ENCODE results near the gene CAMK2N1.

CAMK2N1 gene

GRCh38 chr1:20505488-20505887 lies 19.5 kb upstream of the CAMK2N1 start:
- Histone ChIP-seq H3K27me3 (ENCODE audit: low read depth, low read length) (no peaks in the 10 kb centered on the region), H3K4me2 (ENCODE audit: low read length) (no peak overlapping the region), H2AFZ (ENCODE audit: low read depth, low read length) (no peak overlapping the region), H3K4me1 (ENCODE audit: low read length) (peaks cover 3% of the 10 kb centered on the region; the same call in 1 of the 2 replicates), H3K27ac (ENCODE audit: low read length) (no peak overlapping the region), H3K9ac (ENCODE audit: low read length) (no peak overlapping the region), H3K79me2 (ENCODE audit: low read length) (peaks cover 24% of the 10 kb centered on the region), H3K36me3 (replicated peaks; ENCODE audit: low read depth, low read length) (no peaks in the 10 kb centered on the region), H4K20me1 (ENCODE audit: insufficient read depth, low read length) (no peaks in the 10 kb centered on the region), H3K9me3 (ENCODE audit: insufficient read depth, low read length) (no peaks in the 10 kb centered on the region), H3K4me3 (ENCODE audit: low read length) (no peak overlapping the region)
- TF ChIP-seq CTCF (IDR thresholded peaks at IDR 0.05; ENCODE audit: low read depth, low read length) (no peak), EZH2phosphoT487 (IDR thresholded peaks at IDR 0.05; ENCODE audit: low read depth) (no peak)

DNA sequence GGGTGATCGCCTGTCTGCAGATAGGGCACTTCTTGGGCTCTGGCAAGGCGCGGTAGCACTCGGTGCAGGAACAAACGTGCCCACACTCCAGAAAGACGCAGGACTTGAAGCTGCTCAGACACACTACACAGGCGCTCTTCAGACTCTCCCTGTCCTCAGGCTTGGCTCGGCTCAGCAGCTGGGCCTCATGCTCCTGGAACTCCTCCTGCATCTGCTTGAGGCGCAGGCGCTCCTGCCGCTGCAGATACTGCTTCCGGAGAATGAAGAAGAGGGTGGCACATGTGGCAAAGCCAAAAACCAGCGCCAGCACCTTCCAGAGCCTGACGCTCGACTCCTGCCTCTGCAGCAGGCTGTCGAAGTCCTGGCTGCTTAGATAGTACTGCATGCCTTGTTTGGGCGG lies 14.7 kb upstream of the CAMK2N1 start:
- Histone ChIP-seq H3K79me2 (ENCODE audit: low read length) (peaks cover 6% of the 10 kb centered on the region), H3K9ac (ENCODE audit: low read length) (no peak overlapping the region), H2AFZ (ENCODE audit: low read depth, low read length) (no peak overlapping the region), H3K9me3 (ENCODE audit: insufficient read depth, low read length) (no peaks in the 10 kb centered on the region), H3K4me2 (ENCODE audit: low read length) (no peak overlapping the region), H3K4me3 (ENCODE audit: low read length) (no peak overlapping the region), H3K4me1 (ENCODE audit: low read length) (peaks cover 3% of the 10 kb centered on the region; the same call in 1 of the 2 replicates), H3K27ac (ENCODE audit: low read length) (no peak overlapping the region), H4K20me1 (ENCODE audit: insufficient read depth, low read length) (no peaks in the 10 kb centered on the region), H3K36me3 (replicated peaks; ENCODE audit: low read depth, low read length) (peaks cover 5% of the 10 kb centered on the region), H3K27me3 (ENCODE audit: low read depth, low read length) (no peaks in the 10 kb centered on the region)
- TF ChIP-seq EZH2phosphoT487 (IDR thresholded peaks at IDR 0.05; ENCODE audit: low read depth) (no peak), CTCF (IDR thresholded peaks at IDR 0.05; ENCODE audit: low read depth, low read length) (no peak)

- H3K27ac ChIP-seq (ENCODE audit: low read length): no peak overlapping the region
- H3K36me3 ChIP-seq (replicated peaks; ENCODE audit: low read depth, low read length): peaks cover 5% of the 10 kb centered on the region
- H3K4me3 ChIP-seq (ENCODE audit: low read length): no peak overlapping the region
- H4K20me1 ChIP-seq (ENCODE audit: insufficient read depth, low read length): no peaks in the 10 kb centered on the region
- peaks cover under 1% of the 10 kb centered on the region for H3K79me2 ChIP-seq (ENCODE audit: low read length)
- no peak overlapping the region for H2AFZ ChIP-seq (ENCODE audit: low read depth, low read length)
- no peaks in the 10 kb centered on the region for H3K27me3 ChIP-seq (ENCODE audit: low read depth, low read length)
- H3K9ac ChIP-seq (ENCODE audit: low read length): no peak overlapping the region
- TF ChIP-seq EZH2phosphoT487 (IDR thresholded peaks at IDR 0.05; ENCODE audit: low read depth) (no peak), CTCF (IDR thresholded peaks at IDR 0.05; ENCODE audit: low read depth, low read length) (no peak)
- peaks cover 3% of the 10 kb centered on the region; the same call in 1 of the 2 replicates for H3K4me1 ChIP-seq (ENCODE audit: low read length)
- no peak overlapping the region for H3K4me2 ChIP-seq (ENCODE audit: low read length)
- no peaks in the 10 kb centered on the region for H3K9me3 ChIP-seq (ENCODE audit: insufficient read depth, low read length)
These were observed 13.7 kb upstream of the CAMK2N1 start for GRCh38 chr1:20499718-20500117.

DNA sequence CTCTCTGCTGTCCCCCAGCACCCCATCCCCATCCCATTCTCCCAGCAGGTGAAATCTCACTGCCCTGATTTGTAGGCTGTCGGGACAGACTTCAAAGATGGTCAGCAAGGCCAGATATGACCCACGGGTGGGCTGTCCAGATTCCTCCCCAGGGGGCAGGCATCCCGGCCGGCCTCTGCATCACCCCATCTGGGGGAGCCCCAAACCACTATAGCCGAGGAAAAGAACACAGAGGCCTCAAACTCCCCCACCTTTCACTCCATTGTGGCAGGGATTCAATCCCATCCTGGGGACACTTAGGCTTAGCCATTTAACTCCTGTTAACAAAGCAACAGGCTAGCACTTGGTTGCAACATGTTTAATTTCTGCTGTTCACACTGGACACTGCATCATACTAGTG lies 13.1 kb upstream of the CAMK2N1 start:
- no peaks in the 10 kb centered on the region for H3K27me3 ChIP-seq (ENCODE audit: low read depth, low read length)
- H3K4me3 ChIP-seq (ENCODE audit: low read length): no peak overlapping the region
- no peak overlapping the region for H3K9ac ChIP-seq (ENCODE audit: low read length)
- peaks cover 5% of the 10 kb centered on the region for H3K36me3 ChIP-seq (replicated peaks; ENCODE audit: low read depth, low read length)
- no peaks in the 10 kb centered on the region for H3K9me3 ChIP-seq (ENCODE audit: insufficient read depth, low read length)
- no peak overlapping the region for H3K27ac ChIP-seq (ENCODE audit: low read length)
- H3K4me2 ChIP-seq (ENCODE audit: low read length): no peak overlapping the region
- H4K20me1 ChIP-seq (ENCODE audit: insufficient read depth, low read length): no peaks in the 10 kb centered on the region
- no peak for TF ChIP-seq CTCF (IDR thresholded peaks at IDR 0.05; ENCODE audit: low read depth, low read length)
- TF ChIP-seq EZH2phosphoT487 (IDR thresholded peaks at IDR 0.05; ENCODE audit: low read depth): no peak
- H2AFZ ChIP-seq (ENCODE audit: low read depth, low read length): no peak overlapping the region
- H3K4me1 ChIP-seq (ENCODE audit: low read length): peaks cover 7% of the 10 kb centered on the region
- no peaks in the 10 kb centered on the region for H3K79me2 ChIP-seq (ENCODE audit: low read length)

Measured in OCI-LY3 (cell line).